Small intestine (tissue), 7 donors: ENCODE data around the gene COG8. TPM values are rescaled to one million over a fixed set of nuclear protein-coding genes. Genes with fewer than 3 reads are reported as not detected.

ENCODE experiments used
- DNase-seq, 2 donors: peaks; one replicate each; pipeline versions ENCODE4 v3.0.0 to v3.0.0-alpha.2; 2013
- FAIRE-seq: peaks from 2 replicates; lab custom pipeline; 2012; peaks lifted over from hg19 to GRCh38; lab: Jason Lieb, UNC
- H3K27ac ChIP-seq, 3 donors: one replicate each; pipeline ENCODE4 v1.5.1; 2013; ENCODE audit warnings: low read length in 2 of 3, mild to moderate bottlenecking in 2 of 3, control low read depth in 1 of 3, inconsistent platforms in 1 of 3, low read depth in 1 of 3, moderate library complexity in 1 of 3
- H3K27me3 ChIP-seq, 3 donors: one replicate each; pipeline ENCODE4 v1.6.1; 2013; ENCODE audit warnings: low read length in 3 of 3, inconsistent platforms in 1 of 3; ENCODE audit not compliant: control insufficient read depth in 3 of 3, insufficient read depth in 3 of 3
- H3K36me3 ChIP-seq, 3 donors: one replicate each; pipeline ENCODE4 v1.6.1; 2013; ENCODE audit warnings: low read length in 3 of 3, inconsistent platforms in 1 of 3, low read depth in 1 of 3, mild to moderate bottlenecking in 1 of 3, moderate library complexity in 1 of 3; ENCODE audit not compliant: control insufficient read depth in 3 of 3, insufficient read depth in 2 of 3
- H3K4me1 ChIP-seq, 3 donors: one replicate each; pipeline ENCODE4 v1.6.1; 2013; ENCODE audit warnings: low read length in 2 of 3, inconsistent platforms in 1 of 3, low read depth in 1 of 3, mild to moderate bottlenecking in 1 of 3, moderate library complexity in 1 of 3; ENCODE audit not compliant: control insufficient read depth in 3 of 3, insufficient read depth in 2 of 3
- H3K4me3 ChIP-seq, 3 donors: one replicate each; pipeline ENCODE4 v1.5.1; 2013; ENCODE audit warnings: low read length in 3 of 3, control low read depth in 1 of 3, inconsistent platforms in 1 of 3, low read depth in 1 of 3, mild to moderate bottlenecking in 1 of 3, moderate library complexity in 1 of 3
- H3K9me3 ChIP-seq, 2 donors: one replicate each; pipeline ENCODE4 v1.6.1; 2013; ENCODE audit warnings: low read depth in 1 of 2, low read length in 1 of 2; ENCODE audit not compliant: control insufficient read depth in 2 of 2, insufficient read depth in 1 of 2
- WGBS, 3 donors: extraction: QIAGEN DNeasy Blood & Tissue Kit; methylation state at CpG; one replicate each; pipeline ENCODE4 v1.1.7; 2013; 5-methylcytosine and 5-hydroxymethylcytosine counted together
- polyA plus RNA-seq, 4 donors: library from polyadenylated mRNA; stranded (reverse) in 3 of 4; unstranded in 1 of 4; fragments of 200-250 nt in 3 of 4; fragments of 120-200 nt in 1 of 4; gene quantifications; one replicate each; pipeline versions ENCODE4 v1.2.1 to v1.2.3, GENCODE V29; 2013
- donor health status: healthy with polysubstance abuse.
- donor health status: control.
- donor health status: control.
- donor health status: Bipolar disorder and iron deficiency.
- donor health status: healthy.

COG8 gene
- polyA plus RNA-seq, 4 donors: 13.0 to 32.9 (median 19.3) TPM

GRCh38 chr16:69320740-69321073 is 18.7 kb downstream of the COG8 start:
- H3K4me3 ChIP-seq: no peak overlapping the region
- peaks cover 36 to 97% (median 46%) of the 10 kb centered on the region in 3 donors for H3K36me3 ChIP-seq
- FAIRE-seq: no peak
- no peak for DNase-seq
- WGBS, 3 donors: 89 to 92% (median 92%) methylated on average over 13 of the region's 13 CpGs
- H3K27ac ChIP-seq: no peak overlapping the region
- peaks cover 0 to 9% (median under 1%) of the 10 kb centered on the region in 3 donors for H3K4me1 ChIP-seq
- no peaks in the 10 kb centered on the region for H3K27me3 ChIP-seq
- no peaks in the 10 kb centered on the region for H3K9me3 ChIP-seq

GRCh38 chr16:69319826-69320739 is 19.3 kb downstream of the COG8 start:
- 91 to 93% (median 91%) methylated on average over 27 to 30 of the region's 30 CpGs for WGBS, 3 donors
- FAIRE-seq: no peak
- H3K4me1 ChIP-seq: peaks cover 0 to 7% (median 0%) of the 10 kb centered on the region in 3 donors

GRCh38 chr16:69319381-69319780 is 20.0 kb downstream of the COG8 start:
- Histone ChIP-seq H3K4me3 (no peak overlapping the region), H3K36me3 (peaks cover 32 to 97% (median 46%) of the 10 kb centered on the region in 3 donors), H3K4me1 (peaks cover 0 to 3% (median 0%) of the 10 kb centered on the region in 3 donors), H3K9me3 (no peaks in the 10 kb centered on the region), H3K27ac (no peak overlapping the region), H3K27me3 (no peaks in the 10 kb centered on the region)
- WGBS, 3 donors: 94 to 96% (median 95%) methylated on average over 9 of the region's 9 CpGs
- FAIRE-seq (no peak), DNase-seq (no peak)

More at GRCh38 chr16:69319826-69320739, 19.3 kb downstream of the COG8 start:
- no peak overlapping the region for H3K4me3 ChIP-seq
- no peaks in the 10 kb centered on the region for H3K27me3 ChIP-seq
- no peaks in the 10 kb centered on the region for H3K9me3 ChIP-seq
- H3K27ac ChIP-seq: no peak overlapping the region
- no peak for DNase-seq
- H3K36me3 ChIP-seq: peaks cover 35 to 97% (median 46%) of the 10 kb centered on the region in 3 donors

GRCh38 chr16:69318911-69319289 is 20.5 kb downstream of the COG8 start:
- no peak overlapping the region for H3K27ac ChIP-seq

DNA sequence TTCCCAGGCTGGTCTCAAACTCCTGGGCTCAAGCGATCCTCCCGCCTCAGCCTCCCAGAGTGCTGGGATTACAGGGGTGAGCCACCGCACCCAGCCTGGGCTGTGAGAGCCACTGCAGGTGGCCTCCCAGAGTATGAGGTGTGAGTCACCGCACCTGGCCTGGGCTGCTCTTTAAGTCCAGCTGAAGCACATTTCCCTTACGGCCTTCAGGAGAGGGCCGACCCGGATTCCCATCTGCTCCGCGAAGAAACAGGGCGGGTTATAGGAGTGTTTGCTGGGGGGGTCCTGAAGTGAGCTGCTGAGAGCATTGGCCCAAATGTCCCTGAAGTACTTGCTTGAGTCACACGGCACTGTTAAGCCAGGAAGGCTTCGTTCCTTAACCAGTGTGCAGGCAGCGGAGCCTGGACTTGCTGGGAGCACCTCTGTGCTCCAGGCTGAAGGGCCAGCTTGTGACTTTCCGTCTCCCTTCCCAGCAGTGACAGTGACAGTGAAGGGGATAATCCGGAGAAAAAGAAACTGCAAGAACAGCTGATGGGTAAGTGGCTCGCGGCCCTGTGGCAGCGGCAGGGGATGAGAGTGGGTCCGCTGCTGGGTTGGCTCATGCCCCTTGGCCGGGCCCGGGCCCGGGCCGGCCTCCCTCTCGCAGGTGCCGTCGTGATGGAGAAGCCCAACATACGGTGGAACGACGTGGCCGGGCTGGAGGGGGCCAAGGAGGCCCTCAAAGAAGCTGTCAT is 21.0 kb downstream of the COG8 start:
- 92 to 94% (median 94%) methylated on average over 30 of the region's 30 CpGs for WGBS, 3 donors
- Histone ChIP-seq H3K27ac (no peak overlapping the region), H3K36me3 (peaks cover 32 to 95% (median 43%) of the 10 kb centered on the region in 3 donors)

More at GRCh38 chr16:69318911-69319289, 20.5 kb downstream of the COG8 start:
- Histone ChIP-seq H3K4me1 (no peaks in the 10 kb centered on the region), H3K4me3 (no peak overlapping the region), H3K27me3 (no peaks in the 10 kb centered on the region), H3K36me3 (peaks cover 32 to 97% (median 44%) of the 10 kb centered on the region in 3 donors), H3K9me3 (no peaks in the 10 kb centered on the region)
- no peak for DNase-seq
- FAIRE-seq: no peak
- WGBS, 3 donors: 87 to 90% (median 88%) methylated on average over 10 of the region's 10 CpGs

DNA sequence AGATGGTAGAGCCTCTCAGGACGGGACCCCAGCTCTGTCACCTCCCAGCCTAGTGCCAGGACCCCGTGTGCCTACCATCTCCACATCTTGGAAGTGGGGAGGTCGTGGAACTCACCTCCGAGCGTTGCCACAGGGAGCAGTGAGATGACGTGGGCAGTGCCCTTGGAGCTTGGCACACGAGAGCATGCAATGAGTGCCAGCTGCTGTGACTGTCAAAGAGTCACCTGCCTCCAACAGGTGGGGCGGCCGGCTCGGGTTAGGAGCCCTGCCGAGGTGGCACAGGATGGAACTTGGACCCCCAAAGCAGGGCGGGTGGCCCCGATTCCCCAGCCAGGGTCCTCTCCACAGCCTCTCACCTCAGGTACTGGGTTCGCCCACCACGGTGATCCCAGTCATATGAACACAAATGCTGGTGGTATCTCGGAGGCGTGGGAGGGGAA is 22.7 kb downstream of the COG8 start:
- Histone ChIP-seq H3K36me3 (peaks cover 26 to 84% (median 29%) of the 10 kb centered on the region in 3 donors), H3K9me3 (no peaks in the 10 kb centered on the region), H3K4me1 (peaks cover 0 to 4% (median 3%) of the 10 kb centered on the region in 3 donors), H3K27me3 (no peaks in the 10 kb centered on the region), H3K27ac (no peak overlapping the region), H3K4me3 (no peak overlapping the region)
- 89 to 93% (median 91%) methylated on average over 17 of the region's 17 CpGs for WGBS, 3 donors
- DNase-seq (no peak), FAIRE-seq (no peak)

More for the DNA sequence above, 21.0 kb downstream of the COG8 start:
- no peak for FAIRE-seq
- no peak for DNase-seq
- H3K4me1 ChIP-seq: no peaks in the 10 kb centered on the region
- H3K9me3 ChIP-seq: no peaks in the 10 kb centered on the region
- H3K27me3 ChIP-seq: no peaks in the 10 kb centered on the region
- no peak overlapping the region for H3K4me3 ChIP-seq

- no peak for FAIRE-seq
- 90 to 91% (median 91%) methylated on average over 30 of the region's 30 CpGs for WGBS, 3 donors
- Histone ChIP-seq H3K36me3 (peaks cover 20 to 75% (median 24%) of the 10 kb centered on the region in 3 donors), H3K27ac (no peak overlapping the region), H3K4me1 (peaks cover 0 to 4% (median 3%) of the 10 kb centered on the region in 3 donors), H3K9me3 (no peaks in the 10 kb centered on the region), H3K27me3 (no peaks in the 10 kb centered on the region), H3K4me3 (no peak overlapping the region)
- no peak for DNase-seq
Measured at GRCh38 chr16:69315486-69316311, 23.7 kb downstream of the COG8 start.
